Measurements from ENCODE around the gene PNPLA6. TPM values are rescaled to one million over a fixed set of nuclear protein-coding genes. Genes with fewer than 3 reads are reported as not detected.

The PNPLA6 gene
- 41.9 TPM for total RNA-seq
- long read RNA-seq, full-length matches to known transcripts = 4 of 48 reads
- long read RNA-seq, partial matches to known transcripts = 36 of 48 reads
- long read RNA-seq, other reads (novel, unspliced or antisense) = 8 of 48 reads

DNA sequence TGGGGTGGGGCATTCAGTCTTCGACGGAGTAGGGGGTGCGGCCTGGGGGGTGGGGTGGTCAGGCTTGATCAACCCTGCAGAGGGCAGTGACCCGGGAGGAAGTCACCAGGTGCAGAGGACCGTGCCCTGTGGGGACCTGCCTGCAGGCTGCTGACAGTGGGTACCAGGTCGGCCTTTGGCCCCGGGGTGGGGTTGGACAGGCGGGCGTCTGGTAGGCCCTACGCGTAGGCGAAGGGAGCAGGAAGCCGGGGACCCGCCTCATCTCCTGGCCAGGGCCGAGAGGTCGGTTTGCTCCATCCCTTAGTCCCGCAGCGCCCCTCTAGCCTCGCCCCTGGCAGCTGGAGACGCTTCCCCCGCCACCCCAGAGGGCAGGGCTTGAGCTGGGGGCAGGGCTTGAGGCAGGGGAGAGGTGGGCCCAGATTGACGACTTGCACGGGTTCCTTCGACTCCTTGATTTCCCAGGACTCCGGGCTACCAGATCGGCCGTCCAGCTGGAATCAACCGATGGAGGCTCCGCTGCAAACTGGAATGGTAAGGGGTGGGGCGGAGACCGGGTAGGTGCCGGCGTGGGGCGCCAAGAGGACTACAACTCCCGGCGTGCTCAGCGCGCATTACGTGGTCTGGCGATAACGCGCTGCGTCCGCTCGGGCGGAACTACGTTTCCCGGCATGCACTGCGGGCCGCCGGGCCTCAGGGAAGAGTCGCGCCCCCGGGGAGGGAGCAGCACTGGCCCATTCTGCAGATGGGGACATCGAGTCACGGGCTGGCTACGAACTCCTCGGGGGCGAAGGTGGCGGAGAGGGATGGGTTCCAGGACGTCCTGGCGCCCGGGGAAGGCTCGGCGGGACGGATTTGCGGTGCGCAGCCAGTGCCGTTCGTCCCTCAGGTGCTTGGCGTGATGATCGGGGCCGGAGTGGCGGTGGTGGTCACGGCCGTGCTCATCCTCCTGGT is at the start of gene PNPLA6:
TSS of gene PNPLA6 (plus strand) at position 671 of the 951 bp plus-strand sequence. CDS start at position 743, 72 bp downstream.
- peak; percentile 98 for DNase-seq (ENCODE audit: low spot score)
- intact Hi-C loops (cut with DNase I) = loop anchor here (1.0 to 2.0 kb wide), 2 partner anchors 16 to 19 kb away; partner anchors contain the start of gene ZNF358

GRCh38 chr19:7486923-7487322 is 48.6 kb upstream of the PNPLA6 start:
- no peak for DNase-seq (ENCODE audit: low spot score)
- intact Hi-C loops (cut with DNase I) = loop anchor here (5.0 kb wide), 1 partner anchor 35 kb away; the partner anchor contains the start of gene MCOLN1

DNA sequence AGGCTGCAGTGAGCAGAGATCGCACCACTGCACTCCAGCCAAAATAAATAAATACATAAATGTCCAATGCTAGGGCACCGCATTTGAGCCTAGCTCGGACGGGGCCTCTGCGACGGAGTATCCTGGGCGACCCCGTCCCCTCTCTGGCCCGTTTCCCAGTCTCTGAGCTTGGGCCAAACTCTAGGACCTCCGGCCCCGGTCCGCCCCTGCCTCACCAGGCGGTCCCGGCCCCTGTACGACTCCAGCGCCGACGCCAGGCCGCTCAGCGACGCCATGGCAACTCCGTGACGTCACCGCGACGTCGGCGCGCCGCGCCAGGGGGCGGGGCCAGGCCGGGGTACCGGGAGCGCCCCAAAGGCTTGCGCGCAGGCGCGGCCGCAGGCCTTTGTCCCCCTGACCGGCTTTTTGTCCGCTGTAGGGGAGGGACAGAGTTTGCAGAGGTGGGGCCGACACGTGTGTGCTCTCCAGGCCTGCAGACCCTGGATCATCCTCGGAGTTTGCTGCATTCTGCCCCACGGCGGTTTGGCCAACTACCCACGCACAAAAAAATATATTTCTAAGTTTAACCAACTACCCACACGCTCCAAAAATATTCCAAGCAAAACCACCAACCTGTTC is 46.7 kb upstream of the PNPLA6 start, which contains the start of gene PEX11G:
TSS of gene PEX11G (minus strand) at position 300 of the 618 bp plus-strand sequence. CDS start at position 275, 25 bp downstream.
- intact Hi-C loops (cut with DNase I) = loop anchor here (5.0 kb wide), 1 partner anchor 33 kb away; the partner anchor contains the start of gene MCOLN1
- peak; percentile 98 for DNase-seq (ENCODE audit: low spot score)

DNA sequence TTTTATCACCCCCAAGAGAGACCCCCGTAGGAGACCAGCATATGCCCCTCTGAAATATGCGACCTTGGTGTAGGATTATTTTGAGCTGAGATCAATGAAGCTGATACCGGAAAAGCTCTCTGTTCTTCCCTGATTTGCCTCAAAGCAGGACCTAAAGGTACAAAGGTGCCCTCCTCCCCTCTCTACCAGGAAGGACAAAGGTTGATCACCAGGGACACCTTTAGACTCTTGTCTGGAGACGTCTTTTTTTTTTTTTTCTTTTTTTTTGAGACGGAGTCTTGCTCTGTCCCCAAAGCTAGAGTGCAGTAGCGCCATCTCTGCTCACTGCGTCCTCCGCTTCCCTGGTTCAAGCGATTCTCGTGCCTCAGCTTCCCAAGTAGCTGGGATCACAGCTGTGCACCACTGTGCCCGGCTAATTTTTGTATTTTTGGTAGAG is 45.9 kb upstream of the PNPLA6 start:
- intact Hi-C loops (cut with DNase I) = loop anchor here (5.0 kb wide), 1 partner anchor 33 kb away; the partner anchor contains the start of gene MCOLN1
- DNase-seq (ENCODE audit: low spot score) = no peak

GRCh38 chr19:7492142-7492541 is 43.4 kb upstream of the PNPLA6 start:
- DNase-seq (ENCODE audit: low spot score) = no peak
- intact Hi-C loops (cut with DNase I) = no loop called here

DNA sequence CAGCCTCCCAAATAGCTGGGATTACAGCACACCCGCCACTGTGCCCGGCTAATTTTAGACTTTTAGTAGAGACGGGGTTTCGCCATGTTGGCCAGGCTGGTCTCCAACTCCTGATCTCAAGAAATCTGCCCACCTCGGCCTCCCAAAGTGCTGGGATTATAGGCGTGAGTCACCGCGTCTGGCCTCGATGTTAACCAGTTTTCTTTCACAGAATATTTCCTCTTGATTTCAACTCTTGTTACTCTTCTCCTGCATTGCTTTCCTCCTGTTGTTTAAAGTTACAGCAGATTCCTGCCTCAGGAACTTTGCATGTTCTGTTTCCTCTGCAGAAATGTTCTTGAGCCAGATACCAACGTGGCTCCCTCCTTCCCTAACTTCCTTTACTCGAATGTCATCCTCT is 43.0 kb upstream of the PNPLA6 start:
- DNase-seq (ENCODE audit: low spot score) = no peak
- intact Hi-C loops (cut with DNase I) = no loop called here

DNA sequence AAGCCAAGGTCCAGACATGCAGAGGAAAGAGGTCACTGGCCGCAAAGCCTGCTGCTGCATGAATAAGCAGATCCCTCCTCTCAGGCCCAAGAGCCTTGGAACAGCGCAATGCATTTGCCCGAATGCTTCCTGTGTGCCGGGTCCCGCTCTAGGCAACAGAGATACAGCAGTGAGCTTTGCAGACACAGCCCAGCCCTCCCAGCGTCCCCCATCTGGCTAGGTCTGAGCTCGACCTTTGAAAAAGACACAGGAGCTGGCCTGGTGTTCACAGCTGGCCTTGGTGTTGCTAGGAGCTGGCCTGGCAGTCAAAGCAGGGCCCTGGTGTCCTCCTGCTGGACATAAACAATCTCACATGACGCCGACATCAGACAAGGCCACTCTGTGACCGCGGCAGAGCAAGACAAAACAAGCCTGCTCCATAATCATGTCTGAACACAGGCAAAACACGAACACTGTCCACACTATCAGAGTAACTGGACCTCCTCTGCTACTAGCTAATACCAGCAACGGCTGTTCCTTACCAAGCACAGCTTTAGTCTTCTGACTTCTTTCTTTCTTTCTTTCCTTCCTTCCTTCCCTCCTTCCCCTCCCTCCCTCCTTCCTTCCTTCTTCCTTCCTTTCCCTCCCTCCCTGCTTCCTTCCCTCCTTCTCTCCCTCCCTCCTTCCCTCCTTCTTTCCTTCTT is 41.0 kb upstream of the PNPLA6 start:
- intact Hi-C loops (cut with DNase I) = no loop called here
- no peak for DNase-seq (ENCODE audit: low spot score)

DNA sequence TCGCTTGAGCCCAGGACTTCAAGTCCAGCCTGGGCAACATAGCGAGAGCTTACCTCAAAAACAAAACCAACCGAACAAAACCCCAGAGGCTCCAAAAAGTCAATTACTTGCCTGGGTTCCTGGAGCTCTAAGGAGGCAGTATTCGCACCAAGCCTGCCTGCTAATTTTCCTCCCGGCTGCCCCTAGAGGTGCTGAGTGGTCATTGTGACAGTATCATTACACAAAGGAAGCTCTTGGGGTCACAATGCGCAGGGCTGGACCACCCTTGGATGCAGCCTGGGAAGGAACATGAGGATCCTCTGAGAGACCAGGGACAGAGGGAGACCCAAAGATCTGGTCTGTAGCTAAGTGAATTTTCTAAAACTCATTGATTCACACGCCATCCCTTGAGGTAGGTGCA is 38.2 kb upstream of the PNPLA6 start:
- no peak for DNase-seq (ENCODE audit: low spot score)
- intact Hi-C loops (cut with DNase I) = no loop called here

- DNase-seq (ENCODE audit: low spot score) = no peak
- intact Hi-C loops (cut with DNase I) = no loop called here
Observed at GRCh38 chr19:7500811-7501450, 34.6 kb upstream of the PNPLA6 start.

- no peak for DNase-seq (ENCODE audit: low spot score)
- intact Hi-C loops (cut with DNase I) = no loop called here
Observed at GRCh38 chr19:7502552-7502951, 33.0 kb upstream of the PNPLA6 start.

GRCh38 chr19:7504684-7505083 is 30.8 kb upstream of the PNPLA6 start:
- DNase-seq (ENCODE audit: low spot score) = no peak
- intact Hi-C loops (cut with DNase I) = no loop called here

- DNase-seq (ENCODE audit: low spot score) = no peak
- intact Hi-C loops (cut with DNase I) = no loop called here
Observed at GRCh38 chr19:7505288-7505681, 30.2 kb upstream of the PNPLA6 start.

- DNase-seq (ENCODE audit: low spot score) = no peak
- intact Hi-C loops (cut with DNase I) = no loop called here
Observed at GRCh38 chr19:7505682-7506384, 29.7 kb upstream of the PNPLA6 start.

DNA sequence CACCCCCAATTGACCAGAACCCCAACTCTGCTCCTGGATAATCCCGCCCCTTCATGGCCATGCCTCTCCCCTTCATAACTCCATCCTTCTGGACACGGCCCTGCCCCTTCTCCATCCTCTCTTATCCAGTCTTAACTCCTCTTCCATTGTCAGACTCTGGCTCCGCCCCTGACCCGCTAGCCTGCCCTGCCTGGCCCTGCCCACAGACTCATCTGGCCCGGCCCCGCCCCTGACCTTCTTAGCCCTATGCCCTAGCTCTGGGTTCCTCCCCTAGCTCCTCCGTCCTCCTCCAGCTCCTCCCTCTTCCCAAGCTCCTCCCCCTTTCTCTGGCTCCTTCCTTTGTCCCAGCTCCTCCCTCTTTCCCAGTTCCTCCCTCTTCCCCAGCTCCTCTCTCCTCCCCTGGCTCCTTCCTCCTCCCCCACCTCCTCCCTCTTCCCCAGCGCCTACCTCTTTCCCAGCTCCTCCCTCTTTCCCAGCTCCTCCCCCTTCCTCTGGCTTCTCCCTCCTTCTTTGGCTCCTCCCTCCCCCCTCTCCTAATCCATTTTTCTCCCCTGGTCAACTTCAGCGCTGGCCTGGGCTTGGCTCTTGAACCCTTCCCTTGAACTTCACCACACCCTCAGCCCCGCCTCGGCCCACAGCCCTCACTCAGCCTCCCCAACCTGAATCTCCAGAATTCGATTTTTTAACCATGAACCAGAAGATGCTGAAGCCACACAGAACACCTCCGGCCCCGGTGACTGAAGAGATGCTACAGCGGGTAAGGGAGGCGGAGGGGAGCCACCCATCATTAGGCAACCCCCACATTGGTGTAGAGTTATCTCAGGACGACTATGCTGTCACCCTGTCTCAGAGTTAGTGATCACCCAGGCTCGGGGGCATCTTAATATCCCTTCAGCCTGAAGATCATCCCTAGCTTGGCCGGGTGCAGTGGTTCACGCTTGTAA is 28.9 kb upstream of the PNPLA6 start:
- DNase-seq (ENCODE audit: low spot score) = peak; percentile 88
- intact Hi-C loops (cut with DNase I) = no loop called here

GRCh38 chr19:7507884-7508283 is 27.6 kb upstream of the PNPLA6 start:
- intact Hi-C loops (cut with DNase I) = no loop called here
- no peak for DNase-seq (ENCODE audit: low spot score)

GRCh38 chr19:7509625-7510024 is 25.9 kb upstream of the PNPLA6 start:
- no peak for DNase-seq (ENCODE audit: low spot score)
- intact Hi-C loops (cut with DNase I) = no loop called here

GRCh38 chr19:7512400-7512851 is 23.1 kb upstream of the PNPLA6 start:
- intact Hi-C loops (cut with DNase I) = no loop called here
- DNase-seq (ENCODE audit: low spot score) = no peak
